HL-60/S4 (cell line): ENCODE results near the gene SFTPB.
"Not testable (repeated sequence)": the region's sequence is repeated elsewhere in the genome, so short reads cannot be mapped to it uniquely, and the experiment has no call there.

Source experiments
- in situ Hi-C: fragments of 300-500 bp; cut with MboI; formaldehyde crosslinking; loops from 2 replicates; pipeline ENCODE4 v1.14.3; 2022; ENCODE audit warnings: low sequenced_read_pairs

The SFTPB gene

DNA sequence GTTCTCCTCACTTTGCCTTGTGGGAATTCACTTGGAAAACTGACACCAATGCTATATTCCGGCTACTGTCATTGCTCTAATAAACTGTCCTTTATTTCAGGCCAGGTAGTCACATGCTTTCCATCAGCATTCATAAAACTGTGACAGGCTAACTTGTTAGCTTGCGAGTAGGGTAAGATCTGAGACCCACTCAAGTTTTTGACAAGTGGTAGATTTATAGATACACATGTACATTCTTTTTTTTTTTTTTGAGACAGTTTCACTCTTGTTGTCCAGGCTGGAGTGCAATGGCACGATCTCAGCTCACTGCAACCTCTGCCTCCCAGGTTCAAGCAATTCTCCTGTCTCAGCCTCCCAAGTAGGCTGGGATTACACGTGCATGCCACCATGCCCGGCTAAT is 50.3 kb downstream of the SFTPB start:
- in situ Hi-C loops = not testable (repeated sequence)

- in situ Hi-C loops = no loop called here
Observed at GRCh38 chr2:85615413-85615728, 52.6 kb downstream of the SFTPB start.

DNA sequence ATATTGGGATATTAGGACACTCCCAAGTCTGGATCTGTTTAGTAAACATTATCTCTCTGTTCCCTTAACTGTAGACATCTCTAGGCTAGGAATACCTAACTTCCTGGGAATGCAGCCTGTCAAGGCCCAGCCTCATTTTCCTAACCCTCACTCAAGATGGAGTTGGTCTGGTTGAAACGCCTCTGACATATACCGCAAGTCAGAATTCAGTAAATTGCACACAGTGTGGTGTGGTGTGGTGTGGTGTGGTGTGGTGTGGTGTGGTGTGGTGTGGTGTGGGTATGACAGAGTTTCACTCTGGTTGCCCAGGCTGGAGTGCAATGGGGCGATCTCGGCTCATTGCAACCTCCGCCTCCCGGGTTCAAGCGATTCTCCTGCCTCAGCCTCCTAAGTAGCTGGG is 53.2 kb downstream of the SFTPB start:
- in situ Hi-C loops = not testable (repeated sequence)

DNA sequence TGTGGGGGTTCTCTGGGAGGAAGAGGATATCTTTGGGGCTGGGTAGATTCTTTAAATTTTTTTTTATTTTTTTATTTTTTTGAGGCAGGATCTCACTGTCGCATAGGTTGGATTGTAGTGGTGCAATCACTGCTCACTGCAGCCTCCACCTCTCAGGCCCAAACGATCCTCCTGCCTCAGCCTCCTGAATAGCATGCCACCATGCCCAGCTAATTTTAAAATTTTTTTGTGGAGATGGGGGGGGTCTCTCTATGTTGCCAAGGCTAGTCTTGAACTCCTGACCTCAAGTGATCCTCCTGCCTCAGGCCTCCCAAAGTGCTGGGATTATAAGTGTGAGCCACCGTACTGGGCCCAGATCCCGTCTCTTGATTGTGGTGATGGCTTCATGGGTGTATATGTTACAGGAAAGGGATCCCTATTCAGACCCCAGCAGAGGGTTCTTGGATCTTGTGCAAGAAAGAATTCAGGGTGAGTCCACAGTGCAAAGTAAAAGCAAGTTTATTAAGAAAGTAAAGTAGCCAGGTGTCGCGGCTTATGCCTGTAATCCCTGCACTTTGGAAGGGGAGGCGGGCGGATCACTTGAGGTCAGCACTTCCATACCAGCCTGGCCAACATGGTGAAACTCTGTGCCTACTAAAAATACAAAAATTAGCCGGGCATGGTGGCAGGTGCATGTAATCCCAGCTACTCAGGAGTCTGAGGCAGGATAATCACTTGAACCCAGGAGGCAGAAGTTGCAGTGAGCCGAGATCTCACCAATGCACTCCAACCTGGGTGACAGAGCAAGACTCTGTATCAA is 54.1 kb downstream of the SFTPB start:
- in situ Hi-C loops = no loop called here

DNA sequence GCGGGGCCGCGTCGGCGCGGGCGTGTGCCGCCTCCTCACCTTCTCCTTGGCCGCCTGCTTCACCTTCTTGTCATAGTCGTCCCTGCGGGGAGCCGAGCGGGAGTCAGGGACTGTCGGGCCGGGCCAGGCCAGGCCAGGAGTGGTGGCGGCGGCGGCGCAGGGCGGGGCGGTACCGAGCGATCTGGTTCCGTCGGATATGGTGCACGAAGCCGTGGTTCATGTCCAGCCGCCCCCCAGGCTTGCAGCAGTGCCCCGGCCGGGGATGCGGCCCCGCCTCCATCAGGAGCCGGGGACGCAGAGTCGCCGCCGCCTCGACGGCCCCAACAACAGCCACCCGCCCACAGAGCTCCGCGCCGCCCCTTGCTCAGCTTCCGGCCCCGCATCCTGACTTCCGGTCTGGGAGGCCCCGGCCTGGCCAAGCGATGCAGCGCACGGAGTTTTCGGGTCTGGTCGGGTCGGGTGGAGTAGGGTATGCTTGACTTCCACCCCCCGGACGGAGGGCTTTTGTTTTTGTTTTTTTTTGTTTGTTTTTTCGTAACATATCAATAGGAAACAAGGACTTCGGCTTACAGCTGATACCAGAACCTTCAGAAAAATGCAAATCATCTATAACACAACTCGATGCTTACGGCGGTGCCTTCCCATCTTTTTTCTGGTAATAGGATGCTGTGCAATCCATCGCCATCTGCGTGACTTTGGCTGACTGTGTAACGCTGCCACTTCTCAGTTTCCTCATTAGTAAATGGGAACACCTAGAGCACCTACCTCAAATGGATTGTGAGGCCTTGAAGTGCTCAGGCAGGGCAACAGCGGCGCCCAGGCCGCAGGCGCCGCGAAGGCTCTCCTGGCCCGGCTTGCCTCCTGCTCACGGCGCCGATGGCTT is 56.1 kb downstream of the SFTPB start, which contains the start of gene C2orf68:
TSS of gene C2orf68 (minus strand) at position 362 of the 883 bp plus-strand sequence. CDS start at position 280, 82 bp downstream.
- in situ Hi-C loops = no loop called here

- in situ Hi-C loops = no loop called here
Observed at GRCh38 chr2:85611217-85611704, 56.7 kb downstream of the SFTPB start.
